ENCODE results near the gene APEH.

APEH gene

DNA sequence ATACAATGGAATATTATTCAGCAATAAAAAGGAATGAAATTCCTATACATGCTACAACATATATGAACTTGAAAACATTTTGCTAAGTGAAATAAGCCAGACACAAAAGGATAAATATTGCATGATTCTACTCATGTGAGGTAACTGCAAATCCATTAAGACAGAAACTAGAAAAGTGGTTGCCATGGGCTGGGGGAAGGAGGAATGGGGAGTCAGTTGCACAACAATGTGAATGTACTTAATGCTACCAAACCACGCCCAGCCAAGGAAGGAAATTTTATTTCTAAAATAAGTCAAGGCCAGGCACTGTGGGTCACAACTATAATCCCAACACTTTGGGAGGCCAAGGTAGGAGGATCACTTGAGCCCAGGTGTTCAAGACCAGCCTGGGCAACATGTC, 59.4 kb downstream of the APEH start:
- DNase-seq, result no peak
